Neural cell (in vitro differentiated cells): ENCODE results near the gene SNRNP40.

Experiments used
- CTCF ChIP-seq: fragments of 450-650 bp; IDR thresholded peaks from 2 replicates; pipeline ENCODE4 v1.5.1; 2014; ENCODE audit warnings: antibody characterized with exemption, mild to moderate bottlenecking, moderate library complexity; ENCODE audit not compliant: poor library complexity, severe bottlenecking
- EP300 ChIP-seq: fragments of 450-650 bp; conservative IDR thresholded peaks from 2 replicates; pipeline ENCODE4 v1.6.1; 2014; ENCODE audit warnings: antibody characterized with exemption, mild to moderate bottlenecking, moderate library complexity; ENCODE audit not compliant: poor library complexity, severe bottlenecking
- EZH2 ChIP-seq: fragments of 200-600, 300-800 bp; shearing (Covaris generic), sonication (generic); IDR thresholded peaks from 2 replicates; pipeline ENCODE4 v1.6.1; 2014; ENCODE audit warnings: antibody characterized with exemption, low read length, borderline replicate concordance, mild to moderate bottlenecking; ENCODE audit not compliant: insufficient read depth, poor library complexity, severe bottlenecking
- POLR2AphosphoS5 ChIP-seq: IDR thresholded peaks from 2 replicates; pipeline ENCODE4 v1.6.1; 2012
- RAD21 ChIP-seq: fragments of 450-650 bp; conservative IDR thresholded peaks from 2 replicates; pipeline ENCODE4 v1.6.1; 2014; ENCODE audit warnings: antibody characterized with exemption, mild to moderate bottlenecking, moderate library complexity
- SMC3 ChIP-seq: fragments of 450-650 bp; conservative IDR thresholded peaks from 2 replicates; pipeline ENCODE4 v1.6.1; 2014; ENCODE audit warnings: antibody characterized with exemption, mild to moderate bottlenecking, moderate library complexity; ENCODE audit not compliant: poor library complexity
- TAF1 ChIP-seq: IDR thresholded peaks from 2 replicates; pipeline ENCODE4 v1.6.1; 2012; ENCODE audit warnings: low read depth

GRCh38 chr1:31336687-31337467 is 40.3 kb upstream of the SNRNP40 start:
- TF ChIP-seq EZH2, result no peak
- TF ChIP-seq CTCF, result no peak
- no peak for TF ChIP-seq POLR2AphosphoS5
- TF ChIP-seq EP300, result no peak
- no peak for TF ChIP-seq RAD21
- no peak for TF ChIP-seq TAF1
- TF ChIP-seq SMC3, result no peak
